ENCODE measurements around the gene BHLHE23. TPM values are rescaled to one million over a fixed set of nuclear protein-coding genes. Genes with fewer than 3 reads are reported as not detected.

Gene BHLHE23
- total RNA-seq (2022) (not detected in 2 replicates), Bru-seq, nascent RNA (not detected), BruChase-seq, experiment 1, labeled RNA remaining after a 6-hour chase (not detected), BruChase-seq, experiment 2, labeled RNA remaining after a 2-hour chase (not detected)
- long read RNA-seq, result 0 reads

DNA sequence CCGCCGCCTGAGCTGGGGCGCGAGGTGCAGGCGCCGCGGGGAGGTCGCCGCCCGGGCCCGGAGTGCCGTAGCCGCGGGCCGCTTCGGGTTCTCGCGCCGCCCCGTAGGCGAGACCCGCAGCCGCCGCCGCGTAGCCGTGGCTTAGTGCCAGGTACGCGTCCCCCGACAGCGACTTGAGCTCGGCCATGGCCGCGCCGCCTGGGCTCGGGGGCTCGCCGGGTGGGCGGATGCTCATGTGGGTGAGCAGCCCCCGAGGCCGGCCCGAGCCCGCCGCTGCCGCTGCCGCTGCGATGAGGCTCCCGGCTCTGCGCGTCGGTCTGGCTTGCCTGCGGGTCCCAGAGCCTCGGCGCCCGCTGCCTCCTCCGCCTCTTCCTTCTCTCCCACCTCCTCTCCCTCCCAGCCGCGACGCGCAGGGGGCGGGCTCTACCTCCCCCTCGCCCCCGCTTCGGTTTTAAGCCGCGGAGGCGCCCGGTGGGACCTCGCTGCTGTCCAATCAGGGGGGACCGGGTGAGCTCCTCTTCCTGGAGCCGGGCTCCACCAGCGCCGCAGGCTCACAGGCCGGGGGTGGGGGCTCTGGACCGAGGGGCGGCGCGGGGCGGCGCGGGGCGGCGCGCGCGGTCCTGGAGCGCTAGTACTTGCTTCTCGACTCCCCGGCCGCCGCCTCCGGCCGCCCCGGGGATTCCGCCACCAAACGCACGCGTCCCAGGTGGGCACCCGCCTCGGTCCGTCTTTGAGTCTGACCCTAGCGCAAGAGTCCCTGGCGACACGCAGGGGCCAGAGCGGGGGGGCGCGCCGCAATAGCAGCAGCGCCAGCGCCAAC is at the start of gene BHLHE23:
Gene BHLHE23 (minus strand): TSS at position 425 of the 820 bp plus-strand sequence. CDS start 190 bp downstream, at position 235.
- no TSS peak for BruUV-seq (replicated peaks)
- Mint-ChIP-seq H3K36me3 (ENCODE audit: insufficient read depth, unreplicated experiment) (no peaks in the 10 kb centered on the region), H3K27ac (ENCODE audit: low read depth, unreplicated experiment) (no peak within 1 kb of the TSS), H3K4me3 (ENCODE audit: unreplicated experiment) (no peak within 1 kb of the TSS), H3K9me3 (ENCODE audit: unreplicated experiment) (no peaks in the 10 kb centered on the region), H3K4me1 (ENCODE audit: insufficient read depth, unreplicated experiment) (peaks cover 6% of the 10 kb centered on the region), H3K27me3 (ENCODE audit: insufficient read depth, unreplicated experiment) (peaks cover 59% of the 10 kb centered on the region)
- ChIA-PET POLR2A (no interaction called here), CTCF (interaction anchor here (0.6 to 1.2 kb wide), 3 partner anchors 34 to 447 kb away, joined by 3 to 4 read pairs (median 4); no protein-coding TSS in a partner anchor)
- DNase-seq (ENCODE audit: unreplicated experiment), result no peak
- TF ChIP-seq, protein P1, sequence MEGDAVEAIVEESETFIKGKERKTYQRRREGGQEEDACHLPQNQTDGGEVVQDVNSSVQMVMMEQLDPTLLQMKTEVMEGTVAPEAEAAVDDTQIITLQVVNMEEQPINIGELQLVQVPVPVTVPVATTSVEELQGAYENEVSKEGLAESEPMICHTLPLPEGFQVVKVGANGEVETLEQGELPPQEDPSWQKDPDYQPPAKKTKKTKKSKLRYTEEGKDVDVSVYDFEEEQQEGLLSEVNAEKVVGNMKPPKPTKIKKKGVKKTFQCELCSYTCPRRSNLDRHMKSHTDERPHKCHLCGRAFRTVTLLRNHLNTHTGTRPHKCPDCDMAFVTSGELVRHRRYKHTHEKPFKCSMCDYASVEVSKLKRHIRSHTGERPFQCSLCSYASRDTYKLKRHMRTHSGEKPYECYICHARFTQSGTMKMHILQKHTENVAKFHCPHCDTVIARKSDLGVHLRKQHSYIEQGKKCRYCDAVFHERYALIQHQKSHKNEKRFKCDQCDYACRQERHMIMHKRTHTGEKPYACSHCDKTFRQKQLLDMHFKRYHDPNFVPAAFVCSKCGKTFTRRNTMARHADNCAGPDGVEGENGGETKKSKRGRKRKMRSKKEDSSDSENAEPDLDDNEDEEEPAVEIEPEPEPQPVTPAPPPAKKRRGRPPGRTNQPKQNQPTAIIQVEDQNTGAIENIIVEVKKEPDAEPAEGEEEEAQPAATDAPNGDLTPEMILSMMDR (IDR thresholded peaks at IDR 0.05; ENCODE audit: unreplicated experiment), result no peak
- intact Hi-C loops (cut with micrococcal nuclease), result no loop called here

DNA sequence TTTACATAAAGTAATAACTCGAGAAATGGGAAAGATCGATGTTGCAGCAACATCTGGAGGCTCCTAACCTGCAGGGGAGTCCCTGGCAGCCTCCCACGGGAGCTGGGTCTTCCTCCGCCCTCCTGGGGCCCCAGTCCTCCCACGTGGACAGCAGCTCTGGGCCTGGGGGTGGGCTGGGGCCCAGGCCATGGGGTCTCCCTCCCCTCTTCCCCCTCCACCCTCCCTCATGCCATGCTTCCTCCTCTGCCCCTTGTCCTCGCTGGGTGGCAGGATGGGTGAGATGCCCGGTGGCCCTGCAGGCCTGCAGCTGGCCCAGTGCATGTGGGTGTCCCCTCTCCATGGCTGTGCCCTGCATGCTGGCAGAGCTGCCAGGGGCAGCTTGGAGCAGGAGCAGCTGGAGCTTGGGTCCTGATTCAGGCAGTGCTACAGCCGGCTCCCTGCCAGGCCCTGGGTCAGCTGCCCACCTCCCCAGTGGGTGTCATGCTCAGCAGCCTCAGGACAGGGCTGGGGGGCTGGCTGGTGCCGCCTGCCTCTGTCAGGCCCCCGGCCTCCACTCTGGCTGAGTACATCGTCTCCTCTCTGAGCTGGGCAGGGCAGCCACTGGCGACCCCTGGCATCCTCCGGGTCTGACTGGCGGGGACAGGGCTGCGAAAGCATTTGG is 48.9 kb upstream of the BHLHE23 start:
- Mint-ChIP-seq H3K36me3 (ENCODE audit: insufficient read depth, unreplicated experiment) (no peaks in the 10 kb centered on the region), H3K27me3 (ENCODE audit: insufficient read depth, unreplicated experiment) (peaks cover 40% of the 10 kb centered on the region), H3K9me3 (ENCODE audit: unreplicated experiment) (peaks cover 3% of the 10 kb centered on the region), H3K4me3 (ENCODE audit: unreplicated experiment) (no peak overlapping the region), H3K4me1 (ENCODE audit: insufficient read depth, unreplicated experiment) (no peaks in the 10 kb centered on the region), H3K27ac (ENCODE audit: low read depth, unreplicated experiment) (no peak overlapping the region)
- intact Hi-C loops (cut with micrococcal nuclease), result loop anchor here (2.0 kb wide), 1 partner anchor 123 kb away; no protein-coding TSS in a partner anchor
- DNase-seq (ENCODE audit: unreplicated experiment), result no peak
- POLR2A ChIA-PET, result interaction anchor here (1.2 kb wide), 1 partner anchor 159 kb away, joined by 4 read pairs; no protein-coding TSS in a partner anchor
- no TSS peak for BruUV-seq (replicated peaks)
- TF ChIP-seq, protein P1 (IDR thresholded peaks at IDR 0.05; ENCODE audit: unreplicated experiment), result no peak
- CTCF ChIA-PET, result interaction anchor here (0.6 to 2.0 kb wide), 23 partner anchors 9 to 413 kb away, joined by 3 to 6 read pairs (median 3); no protein-coding TSS in a partner anchor

DNA sequence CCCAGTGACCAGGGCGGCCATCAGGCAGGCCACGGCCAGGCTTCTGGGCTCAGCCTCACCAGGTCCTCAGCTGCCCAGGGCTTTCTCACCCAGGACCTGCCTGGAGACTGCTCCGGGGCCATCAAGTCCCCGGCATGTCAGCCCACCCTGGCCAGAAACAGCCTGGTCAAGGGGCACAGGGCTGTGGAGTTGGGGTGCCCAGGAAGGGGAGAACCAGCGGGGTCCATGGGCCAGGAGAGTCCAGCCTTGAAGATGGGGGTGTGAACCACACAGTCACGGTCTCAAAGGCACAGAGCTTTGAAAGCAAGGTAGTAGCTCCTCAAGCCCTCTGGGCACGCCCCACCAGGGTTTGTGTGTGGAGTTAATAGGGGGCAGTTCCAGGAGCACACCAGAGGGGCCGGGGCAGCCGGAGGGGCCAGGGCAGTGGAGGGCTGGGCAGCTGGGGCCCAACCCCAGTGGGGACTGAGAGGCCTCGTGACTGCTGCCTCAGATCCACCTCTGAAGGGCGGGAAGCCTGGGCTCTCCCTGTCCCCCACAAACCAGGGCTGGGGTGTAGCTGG is 48.0 kb upstream of the BHLHE23 start:
- POLR2A ChIA-PET, result no interaction called here
- no TSS peak for BruUV-seq (replicated peaks)
- no peak overlapping the region for H3K27ac Mint-ChIP-seq (ENCODE audit: low read depth, unreplicated experiment)
- DNase-seq (ENCODE audit: unreplicated experiment), result no peak
- peaks cover 46% of the 10 kb centered on the region for H3K27me3 Mint-ChIP-seq (ENCODE audit: insufficient read depth, unreplicated experiment)
- TF ChIP-seq, protein P1 (IDR thresholded peaks at IDR 0.05; ENCODE audit: unreplicated experiment), result no peak
- peaks cover 6% of the 10 kb centered on the region for H3K9me3 Mint-ChIP-seq (ENCODE audit: unreplicated experiment)
- no peaks in the 10 kb centered on the region for H3K4me1 Mint-ChIP-seq (ENCODE audit: insufficient read depth, unreplicated experiment)
- no peaks in the 10 kb centered on the region for H3K36me3 Mint-ChIP-seq (ENCODE audit: insufficient read depth, unreplicated experiment)
- intact Hi-C loops (cut with micrococcal nuclease), result no loop called here
- CTCF ChIA-PET, result interaction anchor here (0.6 to 2.0 kb wide), 8 partner anchors 8 to 190 kb away, joined by 3 to 6 read pairs (median 3); no protein-coding TSS in a partner anchor
- no peak overlapping the region for H3K4me3 Mint-ChIP-seq (ENCODE audit: unreplicated experiment)

DNA sequence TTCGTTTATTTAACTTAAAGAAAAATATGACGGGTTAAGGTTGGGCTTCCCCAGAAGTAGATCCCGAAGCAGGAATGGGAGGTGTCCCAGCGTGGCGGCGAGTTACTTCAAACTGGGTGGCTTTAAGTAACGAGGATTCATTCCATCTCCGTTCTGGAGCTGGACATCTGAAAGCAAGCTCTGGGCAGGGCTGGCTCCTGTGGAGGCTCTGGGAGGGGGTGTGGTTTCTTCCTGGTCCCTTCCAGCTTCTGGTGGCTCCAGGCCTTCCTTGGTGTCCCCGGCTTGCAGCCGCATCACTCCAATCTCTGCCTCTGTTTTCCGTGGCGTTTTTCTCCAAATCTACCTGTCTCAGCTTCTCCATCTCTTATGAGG is 47.3 kb upstream of the BHLHE23 start:
- no peaks in the 10 kb centered on the region for H3K36me3 Mint-ChIP-seq (ENCODE audit: insufficient read depth, unreplicated experiment)
- ChIA-PET POLR2A (no interaction called here), CTCF (interaction anchor here (1.0 to 2.0 kb wide), 3 partner anchors 129 to 170 kb away, joined by 3 to 6 read pairs (median 3); no protein-coding TSS in a partner anchor)
- TF ChIP-seq, protein P1 (IDR thresholded peaks at IDR 0.05; ENCODE audit: unreplicated experiment), result no peak
- peaks cover 6% of the 10 kb centered on the region for H3K9me3 Mint-ChIP-seq (ENCODE audit: unreplicated experiment)
- intact Hi-C loops (cut with micrococcal nuclease), result no loop called here
- H3K27ac Mint-ChIP-seq (ENCODE audit: low read depth, unreplicated experiment), result no peak overlapping the region
- H3K27me3 Mint-ChIP-seq (ENCODE audit: insufficient read depth, unreplicated experiment), result peaks cover 46% of the 10 kb centered on the region
- no peak overlapping the region for H3K4me3 Mint-ChIP-seq (ENCODE audit: unreplicated experiment)
- no TSS peak for BruUV-seq (replicated peaks)
- no peak for DNase-seq (ENCODE audit: unreplicated experiment)
- no peaks in the 10 kb centered on the region for H3K4me1 Mint-ChIP-seq (ENCODE audit: insufficient read depth, unreplicated experiment)
